ENCODE results near the gene OMG.

Gene OMG

GRCh38 chr17:31261601-31262000, 35.4 kb downstream of the OMG start:
- DNase-seq: no peak

DNA sequence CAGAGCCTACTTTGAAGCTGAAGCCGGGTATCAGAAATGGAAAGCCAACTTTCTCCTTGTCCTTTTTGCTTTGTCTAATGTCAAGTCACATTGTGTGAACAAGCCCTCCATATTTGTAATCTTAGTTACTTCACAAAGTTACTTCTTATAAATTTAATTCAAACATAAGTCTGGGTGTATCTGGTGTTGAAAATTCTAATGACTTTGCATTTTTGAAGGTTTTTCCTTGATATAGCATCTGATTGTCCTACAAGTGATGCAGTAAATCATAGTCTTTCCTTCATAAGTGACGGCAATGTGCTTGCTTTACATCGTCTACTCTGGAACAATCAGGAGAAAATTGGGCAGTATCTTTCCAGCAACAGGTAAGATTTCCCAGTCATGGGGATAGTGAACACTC, 36.9 kb downstream of the OMG start:
- DNase-seq: no peak

- no peak for DNase-seq
Observed at GRCh38 chr17:31256936-31257335, 40.1 kb downstream of the OMG start.

- no peak for DNase-seq
Observed at GRCh38 chr17:31254654-31255053, 42.4 kb downstream of the OMG start.

DNA sequence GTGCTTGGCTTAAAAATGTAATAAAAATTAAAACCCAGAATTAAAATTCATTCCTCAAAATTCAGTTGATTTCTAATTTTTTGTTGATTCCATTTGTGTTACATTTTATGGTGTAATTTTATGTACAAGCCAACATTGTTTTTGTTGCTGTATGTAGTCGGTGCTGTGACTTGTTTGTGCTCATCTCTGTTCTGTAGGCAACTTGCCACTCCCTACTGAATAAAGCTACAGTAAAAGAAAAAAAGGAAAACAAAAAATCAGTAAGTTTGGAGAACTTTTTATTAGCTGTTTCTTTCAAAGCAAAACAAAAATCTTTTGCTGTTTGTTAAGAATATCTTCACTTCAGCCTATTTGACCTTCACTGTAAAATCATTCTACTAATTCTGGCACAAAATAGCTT, 44.3 kb downstream of the OMG start:
- no peak for DNase-seq

- DNase-seq: no peak
Observed at GRCh38 chr17:31251970-31252328, 45.1 kb downstream of the OMG start.

GRCh38 chr17:31251105-31251969, 45.7 kb downstream of the OMG start:
- DNase-seq: no peak

- DNase-seq: no peak
Observed at GRCh38 chr17:31250229-31250628, 46.8 kb downstream of the OMG start.

DNA sequence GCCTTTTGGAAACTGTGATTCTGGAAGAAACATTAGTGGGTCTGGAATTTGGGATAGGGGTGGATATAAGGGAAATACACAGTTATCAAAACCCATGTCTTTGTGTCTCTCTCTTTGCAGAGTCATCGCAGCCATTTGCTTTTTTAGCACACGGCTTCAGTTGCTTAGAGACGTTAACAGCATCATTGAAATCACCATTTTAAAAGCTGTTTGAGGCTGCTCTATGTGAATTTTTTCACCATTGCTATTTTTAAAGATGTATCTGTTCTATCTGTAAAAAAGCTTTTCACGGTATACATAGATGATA, 47.3 kb downstream of the OMG start:
- no peak for DNase-seq

DNA sequence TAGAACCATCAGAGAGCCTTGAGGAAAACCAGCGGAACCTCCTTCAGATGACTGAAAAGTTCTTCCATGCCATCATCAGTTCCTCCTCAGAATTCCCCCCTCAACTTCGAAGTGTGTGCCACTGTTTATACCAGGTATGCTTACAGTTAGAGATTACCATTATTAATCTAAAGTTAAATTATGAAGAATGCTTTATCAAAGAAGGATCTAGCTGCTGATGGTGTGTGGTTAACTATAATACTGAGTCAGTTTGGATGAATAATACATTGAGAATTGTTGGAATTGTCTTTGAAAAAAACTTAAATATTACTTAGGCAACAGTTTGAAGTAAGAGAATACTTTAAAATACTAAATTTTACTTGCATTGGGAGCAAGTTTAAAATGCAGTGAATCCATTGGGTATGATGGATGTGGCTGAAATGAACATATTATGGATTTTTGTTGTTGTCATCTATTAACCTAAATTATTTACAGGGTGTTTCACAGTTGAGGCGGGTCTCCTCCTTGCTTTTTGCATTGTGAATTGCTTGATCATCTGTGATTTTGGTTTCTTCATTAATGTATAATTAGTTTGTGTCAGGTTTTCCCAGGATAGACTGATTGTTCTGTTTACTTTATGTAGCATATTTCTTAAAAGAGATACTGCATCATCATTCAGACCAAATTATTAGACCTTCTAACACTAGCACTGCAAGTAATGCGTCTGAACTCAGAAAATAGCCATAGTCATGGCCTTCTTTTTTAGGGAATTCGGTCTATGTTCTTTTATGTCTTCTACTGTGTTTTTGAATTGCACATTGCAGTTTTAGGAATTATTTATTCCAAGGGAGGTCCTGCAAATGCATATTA, 47.8 kb downstream of the OMG start:
- no peak for DNase-seq
